SK-N-SH treated with all-trans-retinoic acid at 6 μM for 48 hours (cell line): ENCODE measurements around the gene SLAMF8.

Source experiments
- ATAC-seq: fragments of 200-7000 bp; cut with Tn5 transposase; 3 replicates; pipeline ENCODE4 v1.9.1; 2020; ENCODE audit warnings: mild to moderate bottlenecking, moderate library complexity
- ARNTL ChIP-seq: fragments of 450-650 bp; formaldehyde crosslinking; IDR thresholded peaks from 2 replicates; pipeline ENCODE4 v1.5.0; 2020; ENCODE audit warnings: low read depth, mild to moderate bottlenecking, moderate library complexity, borderline replicate concordance
- CSDC2 ChIP-seq: fragments of 250-450 bp; sonication (Bioruptor Pico); IDR thresholded peaks from 2 replicates; pipeline ENCODE4 v1.5.0; 2020; ENCODE audit warnings: mild to moderate bottlenecking, moderate library complexity
- CSRNP3 ChIP-seq: fragments of 250-450 bp; sonication (Bioruptor Pico); IDR thresholded peaks from 2 replicates; pipeline ENCODE4 v1.5.1; 2021; ENCODE audit warnings: mild to moderate bottlenecking, moderate library complexity
- GLIS3 ChIP-seq: fragments of 250-450 bp; sonication (Bioruptor Pico); IDR thresholded peaks from 2 replicates; pipeline ENCODE4 v1.5.0; 2020; ENCODE audit warnings: mild to moderate bottlenecking, moderate library complexity
- ISL1 ChIP-seq: fragments of 250-450 bp; sonication (Bioruptor Pico); IDR thresholded peaks from 2 replicates; pipeline ENCODE4 v2.1.2; 2022; ENCODE audit warnings: mild to moderate bottlenecking, moderate library complexity
- OSR1 ChIP-seq: fragments of 250-450 bp; sonication (Bioruptor Pico); IDR thresholded peaks from 2 replicates; pipeline ENCODE4 v1.8.0; 2022; ENCODE audit warnings: moderate library complexity, mild to moderate bottlenecking, inconsistent platforms
- PATZ1 ChIP-seq: fragments of 250-450 bp; sonication (Bioruptor Pico); IDR thresholded peaks from 2 replicates; pipeline ENCODE4 v1.8.0; 2020; ENCODE audit warnings: mild to moderate bottlenecking, moderate library complexity, borderline replicate concordance
- PPARA ChIP-seq: fragments of 250-450 bp; sonication (Bioruptor Pico); IDR thresholded peaks from 2 replicates; pipeline ENCODE4 v1.5.0; 2020; ENCODE audit warnings: mild to moderate bottlenecking, borderline replicate concordance
- RARB ChIP-seq: fragments of 250-450 bp; sonication (Bioruptor Pico); IDR thresholded peaks from 2 replicates; pipeline ENCODE4 v1.8.0; 2021; ENCODE audit warnings: mild to moderate bottlenecking, moderate library complexity
- SNAI2 ChIP-seq: fragments of 250-450 bp; sonication (Bioruptor Pico); IDR thresholded peaks from 2 replicates; pipeline ENCODE4 v1.5.0; 2020; ENCODE audit warnings: mild to moderate bottlenecking, moderate library complexity
- TCF4 ChIP-seq: fragments of 250-450 bp; sonication (Bioruptor Pico); IDR thresholded peaks from 2 replicates; pipeline ENCODE4 v1.8.0; 2021; ENCODE audit warnings: mild to moderate bottlenecking, moderate library complexity, borderline replicate concordance
- TOX ChIP-seq: fragments of 250-450 bp; sonication (Bioruptor Pico); IDR thresholded peaks from 2 replicates; pipeline ENCODE4 v1.8.0; 2021; ENCODE audit warnings: mild to moderate bottlenecking, moderate library complexity, borderline replicate concordance
- TSHZ2 ChIP-seq: fragments of 250-450 bp; sonication (Bioruptor Pico); IDR thresholded peaks from 2 replicates; pipeline ENCODE4 v1.5.0; 2020; ENCODE audit warnings: mild to moderate bottlenecking, moderate library complexity
- ZC3H10 ChIP-seq: fragments of 250-450 bp; sonication (Bioruptor Pico); IDR thresholded peaks from 2 replicates; pipeline ENCODE4 v1.5.1; 2021; ENCODE audit warnings: mild to moderate bottlenecking, moderate library complexity
- ZNF8 ChIP-seq: fragments of 450-650 bp; formaldehyde crosslinking; IDR thresholded peaks from 2 replicates; pipeline ENCODE4 v1.5.0; 2020; ENCODE audit warnings: mild to moderate bottlenecking, moderate library complexity
- TF ChIP-seq, protein P1 (sequence below): fragments of 250-450 bp; sonication (Bioruptor Pico); IDR thresholded peaks from 2 replicates; pipeline ENCODE4 v1.5.1; 2020; ENCODE audit warnings: low read depth, mild to moderate bottlenecking, moderate library complexity

Gene SLAMF8

DNA sequence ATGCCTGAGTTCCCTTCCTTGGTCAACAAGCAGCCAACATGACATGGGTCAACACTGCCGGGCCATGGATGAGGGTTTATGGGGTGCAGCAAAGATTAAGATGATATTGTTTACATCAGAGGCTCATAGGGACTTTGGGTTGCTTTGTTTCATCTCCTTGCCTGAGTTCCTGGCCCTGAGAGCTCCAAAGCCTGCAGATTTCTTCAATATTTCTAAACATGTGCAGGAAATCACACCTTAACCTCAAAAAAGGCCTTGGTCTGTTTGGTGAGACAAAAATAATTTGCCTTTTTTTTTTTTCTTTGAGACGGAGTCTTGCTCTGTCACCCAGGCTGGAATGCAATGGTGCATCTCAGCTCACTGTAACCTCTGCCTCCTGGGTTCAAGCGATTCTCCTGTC is 876 bp downstream of the SLAMF8 start:
- no peak for ATAC-seq
- TF ChIP-seq, protein P1, sequence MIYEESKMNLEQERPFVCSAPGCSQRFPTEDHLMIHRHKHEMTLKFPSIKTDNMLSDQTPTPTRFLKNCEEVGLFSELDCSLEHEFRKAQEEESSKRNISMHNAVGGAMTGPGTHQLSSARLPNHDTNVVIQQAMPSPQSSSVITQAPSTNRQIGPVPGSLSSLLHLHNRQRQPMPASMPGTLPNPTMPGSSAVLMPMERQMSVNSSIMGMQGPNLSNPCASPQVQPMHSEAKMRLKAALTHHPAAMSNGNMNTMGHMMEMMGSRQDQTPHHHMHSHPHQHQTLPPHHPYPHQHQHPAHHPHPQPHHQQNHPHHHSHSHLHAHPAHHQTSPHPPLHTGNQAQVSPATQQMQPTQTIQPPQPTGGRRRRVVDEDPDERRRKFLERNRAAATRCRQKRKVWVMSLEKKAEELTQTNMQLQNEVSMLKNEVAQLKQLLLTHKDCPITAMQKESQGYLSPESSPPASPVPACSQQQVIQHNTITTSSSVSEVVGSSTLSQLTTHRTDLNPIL (CRISPR knock-in tag) = no peak
- TF ChIP-seq ISL1 (no peak), ZNF8 (CRISPR knock-in tag) (no peak), TSHZ2 (CRISPR knock-in tag) (no peak), OSR1 (CRISPR knock-in tag) (no peak), ARNTL (CRISPR knock-in tag) (no peak), SNAI2 (no peak), GLIS3 (CRISPR knock-in tag) (no peak)
- TF ChIP-seq, all 23 proteins: peak for 0

GRCh38 chr1:159828176-159828575 is 1.5 kb downstream of the SLAMF8 start:
- ATAC-seq = no peak
- no peak for TF ChIP-seq CSDC2
- no peak for TF ChIP-seq TOX
- no peak for TF ChIP-seq RARB (CRISPR knock-in tag)
- TF ChIP-seq, all 23 proteins: peak for 0

GRCh38 chr1:159828581-159829272 is 2.1 kb downstream of the SLAMF8 start:
- no peak for ATAC-seq

More at GRCh38 chr1:159828581-159829272, 2.1 kb downstream of the SLAMF8 start:
- TF ChIP-seq ISL1 (no peak), TCF4 (CRISPR knock-in tag) (no peak), CSDC2 (no peak), PATZ1 (CRISPR knock-in tag) (no peak), CSRNP3 (CRISPR knock-in tag) (no peak), PPARA (no peak), ZC3H10 (CRISPR knock-in tag) (no peak)
- TF ChIP-seq, protein P1 (CRISPR knock-in tag) = no peak
- TF ChIP-seq, all 23 proteins: peak for 0
